ENCODE measurements around the gene DHX34.

The DHX34 gene

DNA sequence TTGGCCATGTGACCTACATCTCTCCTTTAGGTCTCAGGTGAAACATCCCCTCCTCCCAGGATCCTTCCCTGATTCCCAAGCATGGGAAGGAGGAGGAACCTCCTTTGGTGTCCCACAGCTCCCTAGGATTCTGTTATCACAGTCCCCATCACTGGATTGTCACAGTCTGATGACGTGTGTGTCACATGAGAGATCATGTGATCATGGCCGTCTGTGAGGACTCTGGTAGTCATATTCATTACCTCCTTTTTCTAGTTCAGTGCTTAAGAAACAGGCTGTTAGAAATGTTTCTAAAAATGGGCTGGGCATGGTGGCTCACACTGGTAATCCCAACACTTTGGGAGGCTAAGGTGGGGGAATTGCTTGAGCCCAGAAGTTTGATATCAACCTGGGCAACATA, 3.0 kb downstream of the DHX34 start:
- POLR2A ChIA-PET, result interaction anchor here (0.9 kb wide), 1 partner anchor 9 kb away, joined by 3 read pairs; no protein-coding TSS in a partner anchor

DNA sequence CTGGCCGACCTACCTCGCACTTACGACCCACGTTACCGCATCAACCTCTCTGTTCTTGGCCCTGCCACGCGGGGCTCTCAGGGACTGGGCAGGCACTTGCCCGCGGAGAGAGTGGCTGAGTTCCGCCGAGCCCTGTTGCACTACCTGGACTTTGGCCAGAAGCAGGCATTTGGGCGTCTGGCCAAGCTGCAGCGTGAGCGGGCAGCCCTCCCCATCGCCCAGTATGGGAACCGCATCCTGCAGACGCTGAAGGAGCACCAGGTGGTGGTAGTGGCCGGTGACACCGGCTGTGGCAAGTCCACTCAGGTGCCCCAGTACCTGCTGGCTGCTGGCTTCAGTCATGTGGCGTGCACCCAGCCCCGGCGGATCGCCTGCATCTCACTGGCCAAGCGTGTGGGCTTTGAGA, 4.2 kb downstream of the DHX34 start:
- Histone ChIP-seq H3K9me3 (ENCODE audit: control insufficient read depth, insufficient read depth, low read depth, low read length) (no peaks in the 10 kb centered on the region), H3K4me3 (ENCODE audit: low read depth, low read length) (no peak overlapping the region), H3K27ac (ENCODE audit: extremely low read depth, low read depth, low read length) (no peak overlapping the region), H3K36me3 (ENCODE audit: control insufficient read depth in 2 of 2, insufficient read depth in 1 of 2, low read length in 2 of 2) (peaks cover 57 to 67% of the 10 kb centered on the region in 2 experiments), H3K4me1 (ENCODE audit: control insufficient read depth, insufficient read depth, low read length) (peaks cover 11% of the 10 kb centered on the region)
- TF ChIP-seq SCRT2 (tag by site-specific recombination; IDR thresholded peaks at IDR 0.05) (peak; percentile 38; the same call in 1 of the 2 replicates), BCL11B (tag by site-specific recombination; IDR thresholded peaks at IDR 0.05; ENCODE audit: low read depth) (no peak), ZNF214 (tag by site-specific recombination; IDR thresholded peaks at IDR 0.05; ENCODE audit: borderline replicate concordance) (no peak)
- TF ChIP-seq, protein P1, sequence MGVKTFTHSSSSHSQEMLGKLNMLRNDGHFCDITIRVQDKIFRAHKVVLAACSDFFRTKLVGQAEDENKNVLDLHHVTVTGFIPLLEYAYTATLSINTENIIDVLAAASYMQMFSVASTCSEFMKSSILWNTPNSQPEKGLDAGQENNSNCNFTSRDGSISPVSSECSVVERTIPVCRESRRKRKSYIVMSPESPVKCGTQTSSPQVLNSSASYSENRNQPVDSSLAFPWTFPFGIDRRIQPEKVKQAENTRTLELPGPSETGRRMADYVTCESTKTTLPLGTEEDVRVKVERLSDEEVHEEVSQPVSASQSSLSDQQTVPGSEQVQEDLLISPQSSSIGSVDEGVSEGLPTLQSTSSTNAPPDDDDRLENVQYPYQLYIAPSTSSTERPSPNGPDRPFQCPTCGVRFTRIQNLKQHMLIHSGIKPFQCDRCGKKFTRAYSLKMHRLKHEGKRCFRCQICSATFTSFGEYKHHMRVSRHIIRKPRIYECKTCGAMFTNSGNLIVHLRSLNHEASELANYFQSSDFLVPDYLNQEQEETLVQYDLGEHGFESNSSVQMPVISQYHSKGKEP (tag by site-specific recombination; IDR thresholded peaks at IDR 0.05), result 0 out of 2 replicates have a peak, but pooled peaks have one; percentile 37
- POLR2A ChIA-PET, result interaction anchor here (0.9 kb wide), 1 partner anchor 8 kb away, joined by 3 read pairs; no protein-coding TSS in a partner anchor
- CTCF ChIA-PET, result interaction anchor here (0.6 to 0.7 kb wide), 2 partner anchors 30 to 520 kb away, joined by 3 to 4 read pairs; no protein-coding TSS in a partner anchor

More for the DNA sequence above, 3.0 kb downstream of the DHX34 start:
- Histone ChIP-seq H3K9me3 (ENCODE audit: control insufficient read depth, insufficient read depth, low read depth, low read length) (no peaks in the 10 kb centered on the region), H3K27ac (ENCODE audit: extremely low read depth, low read depth, low read length) (0 out of 2 replicates have a peak overlapping the region, but pooled peaks have one; percentile 5), H3K4me3 (ENCODE audit: low read depth, low read length) (no peak overlapping the region), H3K4me1 (ENCODE audit: control insufficient read depth, insufficient read depth, low read length) (peaks cover 11% of the 10 kb centered on the region), H3K36me3 (ENCODE audit: control insufficient read depth in 2 of 2, insufficient read depth in 1 of 2, low read length in 2 of 2) (peaks cover 52 to 55% of the 10 kb centered on the region in 2 experiments)
- TF ChIP-seq ZBTB1 (tag by site-specific recombination; IDR thresholded peaks at IDR 0.05) (no peak), ZNF133 (tag by site-specific recombination; IDR thresholded peaks at IDR 0.05) (no peak), ZNF830 (tag by site-specific recombination; IDR thresholded peaks at IDR 0.05; ENCODE audit: low read depth) (no peak), ZNF394 (tag by site-specific recombination; IDR thresholded peaks at IDR 0.05; ENCODE audit: borderline replicate concordance) (no peak), ZEB2 (tag by site-specific recombination; IDR thresholded peaks at IDR 0.05) (no peak), MEIS1 (CRISPR knock-in tag; IDR thresholded peaks at IDR 0.05; ENCODE audit: borderline replicate concordance) (no peak), ZNF664 (tag by site-specific recombination; IDR thresholded peaks at IDR 0.05) (no peak), SP7 (tag by site-specific recombination; IDR thresholded peaks at IDR 0.05) (no peak)
- CTCF ChIA-PET, result interaction anchor here (0.6 to 1.5 kb wide), 6 partner anchors 10 to 104 kb away, joined by 3 to 5 read pairs (median 4); no protein-coding TSS in a partner anchor

DNA sequence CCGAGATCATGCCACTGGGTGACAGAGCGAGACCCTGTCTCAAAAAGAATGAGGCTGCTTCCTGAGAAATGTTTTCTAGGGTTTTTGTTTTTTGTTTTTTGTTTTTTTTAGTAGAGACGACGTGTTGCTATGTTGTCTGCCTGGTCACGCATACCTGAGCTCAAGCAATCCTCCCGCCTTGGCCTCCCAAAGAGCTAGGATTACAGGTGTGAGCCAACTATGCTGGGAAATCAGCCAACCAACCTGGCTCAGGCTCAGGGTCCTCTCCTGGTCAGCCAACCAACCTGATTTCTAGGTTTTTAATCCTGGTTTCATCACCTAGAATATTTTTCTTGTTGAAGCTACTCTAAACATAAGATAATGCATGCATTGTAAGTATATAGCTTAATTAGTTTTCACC, 7.8 kb downstream of the DHX34 start:
- Histone ChIP-seq H3K36me3 (ENCODE audit: control insufficient read depth in 2 of 2, insufficient read depth in 1 of 2, low read length in 2 of 2) (peaks cover 78 to 99% of the 10 kb centered on the region in 2 experiments), H3K4me1 (ENCODE audit: control insufficient read depth, insufficient read depth, low read length) (0 out of 2 replicates have a peak, but pooled peaks cover under 1% of the 10 kb centered on the region), H3K27ac (ENCODE audit: extremely low read depth, low read depth, low read length) (no peak overlapping the region), H3K4me3 (ENCODE audit: low read depth, low read length) (no peak overlapping the region), H3K9me3 (ENCODE audit: control insufficient read depth, insufficient read depth, low read depth, low read length) (no peaks in the 10 kb centered on the region)
- POLR2A ChIA-PET, result interaction anchor here (0.6 kb wide), 1 partner anchor 67 kb away, joined by 3 read pairs; no protein-coding TSS in a partner anchor
- CTCF ChIA-PET, result interaction anchor here (0.7 to 1.4 kb wide), 6 partner anchors 8 to 454 kb away, joined by 3 to 10 read pairs (median 3); partner anchors contain the start of gene DHX34
- TF ChIP-seq, protein P2, sequence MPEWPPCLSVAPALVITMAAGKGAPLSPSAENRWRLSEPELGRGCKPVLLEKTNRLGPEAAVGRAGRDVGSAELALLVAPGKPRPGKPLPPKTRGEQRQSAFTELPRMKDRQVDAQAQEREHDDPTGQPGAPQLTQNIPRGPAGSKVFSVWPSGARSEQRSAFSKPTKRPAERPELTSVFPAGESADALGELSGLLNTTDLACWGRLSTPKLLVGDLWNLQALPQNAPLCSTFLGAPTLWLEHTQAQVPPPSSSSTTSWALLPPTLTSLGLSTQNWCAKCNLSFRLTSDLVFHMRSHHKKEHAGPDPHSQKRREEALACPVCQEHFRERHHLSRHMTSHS (tag by site-specific recombination; IDR thresholded peaks at IDR 0.05), result no peak
- no peak for TF ChIP-seq ZFP41 (tag by site-specific recombination; IDR thresholded peaks at IDR 0.05; ENCODE audit: borderline replicate concordance)
- no peak for TF ChIP-seq ZIC2 (tag by site-specific recombination; IDR thresholded peaks at IDR 0.05)
- TF ChIP-seq ZBTB21 (tag by site-specific recombination; IDR thresholded peaks at IDR 0.05), result no peak
- TF ChIP-seq, protein P3, sequence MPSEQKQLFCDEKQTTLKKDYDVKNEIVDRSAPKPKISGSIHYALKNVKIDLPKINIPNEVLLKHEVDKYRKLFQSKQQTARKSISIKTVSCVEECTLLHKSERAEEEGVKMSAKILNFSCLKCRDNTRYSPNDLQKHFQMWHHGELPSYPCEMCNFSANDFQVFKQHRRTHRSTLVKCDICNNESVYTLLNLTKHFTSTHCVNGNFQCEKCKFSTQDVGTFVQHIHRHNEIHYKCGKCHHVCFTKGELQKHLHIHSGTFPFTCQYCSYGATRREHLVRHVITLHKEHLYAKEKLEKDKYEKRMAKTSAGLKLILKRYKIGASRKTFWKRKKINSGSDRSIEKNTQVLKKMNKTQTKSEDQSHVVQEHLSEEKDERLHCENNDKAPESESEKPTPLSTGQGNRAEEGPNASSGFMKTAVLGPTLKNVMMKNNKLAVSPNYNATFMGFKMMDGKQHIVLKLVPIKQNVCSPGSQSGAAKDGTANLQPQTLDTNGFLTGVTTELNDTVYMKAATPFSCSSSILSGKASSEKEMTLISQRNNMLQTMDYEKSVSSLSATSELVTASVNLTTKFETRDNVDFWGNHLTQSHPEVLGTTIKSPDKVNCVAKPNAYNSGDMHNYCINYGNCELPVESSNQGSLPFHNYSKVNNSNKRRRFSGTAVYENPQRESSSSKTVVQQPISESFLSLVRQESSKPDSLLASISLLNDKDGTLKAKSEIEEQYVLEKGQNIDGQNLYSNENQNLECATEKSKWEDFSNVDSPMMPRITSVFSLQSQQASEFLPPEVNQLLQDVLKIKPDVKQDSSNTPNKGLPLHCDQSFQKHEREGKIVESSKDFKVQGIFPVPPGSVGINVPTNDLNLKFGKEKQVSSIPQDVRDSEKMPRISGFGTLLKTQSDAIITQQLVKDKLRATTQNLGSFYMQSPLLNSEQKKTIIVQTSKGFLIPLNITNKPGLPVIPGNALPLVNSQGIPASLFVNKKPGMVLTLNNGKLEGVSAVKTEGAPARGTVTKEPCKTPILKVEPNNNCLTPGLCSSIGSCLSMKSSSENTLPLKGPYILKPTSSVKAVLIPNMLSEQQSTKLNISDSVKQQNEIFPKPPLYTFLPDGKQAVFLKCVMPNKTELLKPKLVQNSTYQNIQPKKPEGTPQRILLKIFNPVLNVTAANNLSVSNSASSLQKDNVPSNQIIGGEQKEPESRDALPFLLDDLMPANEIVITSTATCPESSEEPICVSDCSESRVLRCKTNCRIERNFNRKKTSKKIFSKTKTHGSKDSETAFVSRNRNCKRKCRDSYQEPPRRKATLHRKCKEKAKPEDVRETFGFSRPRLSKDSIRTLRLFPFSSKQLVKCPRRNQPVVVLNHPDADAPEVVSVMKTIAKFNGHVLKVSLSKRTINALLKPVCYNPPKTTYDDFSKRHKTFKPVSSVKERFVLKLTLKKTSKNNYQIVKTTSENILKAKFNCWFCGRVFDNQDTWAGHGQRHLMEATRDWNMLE (tag by site-specific recombination; conservative IDR thresholded peaks at IDR 0.05; ENCODE audit: low read depth), result no peak
- no peak for TF ChIP-seq ZNF654 (tag by site-specific recombination; IDR thresholded peaks at IDR 0.05; ENCODE audit: low read depth)
- TF ChIP-seq, protein P4, sequence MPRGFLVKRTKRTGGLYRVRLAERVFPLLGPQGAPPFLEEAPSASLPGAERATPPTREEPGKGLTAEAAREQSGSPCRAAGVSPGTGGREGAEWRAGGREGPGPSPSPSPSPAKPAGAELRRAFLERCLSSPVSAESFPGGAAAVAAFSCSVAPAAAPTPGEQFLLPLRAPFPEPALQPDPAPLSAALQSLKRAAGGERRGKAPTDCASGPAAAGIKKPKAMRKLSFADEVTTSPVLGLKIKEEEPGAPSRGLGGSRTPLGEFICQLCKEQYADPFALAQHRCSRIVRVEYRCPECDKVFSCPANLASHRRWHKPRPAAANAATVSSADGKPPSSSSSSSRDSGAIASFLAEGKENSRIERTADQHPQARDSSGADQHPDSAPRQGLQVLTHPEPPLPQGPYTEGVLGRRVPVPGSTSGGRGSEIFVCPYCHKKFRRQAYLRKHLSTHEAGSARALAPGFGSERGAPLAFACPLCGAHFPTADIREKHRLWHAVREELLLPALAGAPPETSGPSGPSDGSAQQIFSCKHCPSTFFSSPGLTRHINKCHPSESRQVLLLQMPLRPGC (tag by site-specific recombination; IDR thresholded peaks at IDR 0.05), result no peak
- no peak for TF ChIP-seq ZNF248 (tag by site-specific recombination; IDR thresholded peaks at IDR 0.05)
- TF ChIP-seq ZNF354C (tag by site-specific recombination; IDR thresholded peaks at IDR 0.05; ENCODE audit: borderline replicate concordance, low read depth), result no peak
- TF ChIP-seq OSR2 (tag by site-specific recombination; IDR thresholded peaks at IDR 0.05), result no peak
